Urinary bladder (tissue), 4 donors: ENCODE results near the gene PHF23. TPM values are rescaled to one million over a fixed set of nuclear protein-coding genes. Genes with fewer than 3 reads are reported as not detected.
A peak's percentile ranks its signal among the peaks of the same experiment; 100 is the strongest.

Source experiments
- DNase-seq: peaks from one replicate; pipeline ENCODE4 v3.0.0-alpha.2; 2015; ENCODE audit errors: extremely low spot score
- H3K27ac ChIP-seq: one replicate; pipeline ENCODE4 v1.5.1; 2013; ENCODE audit warnings: low read depth, mild to moderate bottlenecking, moderate library complexity
- H3K36me3 ChIP-seq: one replicate; pipeline ENCODE4 v1.6.1; 2013; ENCODE audit warnings: mild to moderate bottlenecking, moderate library complexity; ENCODE audit not compliant: insufficient read depth
- H3K4me1 ChIP-seq: one replicate; pipeline ENCODE4 v1.6.1; 2013; ENCODE audit warnings: mild to moderate bottlenecking, moderate library complexity; ENCODE audit not compliant: insufficient read depth
- H3K4me3 ChIP-seq: one replicate; pipeline ENCODE4 v1.5.1; 2013; ENCODE audit warnings: low read depth, low read length
- WGBS: extraction: QIAGEN DNeasy Blood & Tissue Kit; methylation state at CpG from one replicate; pipeline ENCODE4 v1.1.7; 2013; 5-methylcytosine and 5-hydroxymethylcytosine counted together
- polyA plus RNA-seq: library from polyadenylated mRNA; stranded (reverse); fragments of 200-250 nt; gene quantifications from one replicate; pipeline ENCODE4 v1.2.3, GENCODE V29; 2013
- small RNA-seq: library from RNA; depleted of rRNA; stranded (forward); fragments of <200 nt; gene quantifications from one replicate; pipeline ENCODE3, GENCODE V24; 2014
- total RNA-seq: library from RNA; depleted of rRNA; stranded (reverse); fragments of >200 nt; gene quantifications from one replicate; pipeline ENCODE4 v1.2.3, GENCODE V29; 2014
- donor health status: healthy with polysubstance abuse.
- donor health status: healthy.

The PHF23 gene
- total and polyA plus RNA-seq, 2 donors: 18.8 to 39.0 TPM

DNA sequence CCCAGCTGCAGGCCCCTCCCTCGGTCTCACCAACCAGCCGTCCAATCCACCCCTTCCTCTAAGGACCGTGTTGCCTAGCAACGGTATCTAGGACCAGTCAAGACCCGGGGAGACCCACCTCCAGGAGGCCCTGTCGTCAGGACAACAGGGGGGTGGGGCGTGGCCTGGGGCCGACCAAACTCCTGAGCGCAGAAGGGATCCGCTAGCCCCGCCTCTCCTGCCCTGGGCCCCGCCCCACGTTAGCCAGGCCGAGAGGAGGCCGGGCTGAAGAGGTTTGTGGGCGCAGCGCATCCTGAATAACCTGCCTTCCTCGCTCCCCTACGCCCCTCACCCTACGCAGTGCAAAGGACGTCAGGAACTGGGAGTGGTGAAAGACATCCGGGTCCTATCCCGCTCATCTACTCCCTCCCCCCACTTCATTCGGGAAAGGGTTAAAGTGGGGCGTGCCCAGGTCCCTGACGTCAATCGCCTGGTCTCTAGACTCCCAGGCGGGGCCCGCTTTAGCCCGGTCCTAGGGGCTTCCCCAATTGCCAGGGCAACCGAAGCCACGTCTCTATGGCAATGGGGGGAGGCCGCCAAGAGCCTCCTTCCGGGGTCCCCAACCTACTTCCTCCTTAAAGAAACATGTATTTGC lies 34.3 kb downstream of the PHF23 start:
- Histone ChIP-seq H3K36me3 (no peaks in the 10 kb centered on the region), H3K4me3 (peak overlapping the region; percentile 44), H3K27ac (no peak overlapping the region), H3K4me1 (no peaks in the 10 kb centered on the region)
- under 1% methylated on average over 34 of the region's 34 CpGs for WGBS
- DNase-seq: peak; percentile 85

DNA sequence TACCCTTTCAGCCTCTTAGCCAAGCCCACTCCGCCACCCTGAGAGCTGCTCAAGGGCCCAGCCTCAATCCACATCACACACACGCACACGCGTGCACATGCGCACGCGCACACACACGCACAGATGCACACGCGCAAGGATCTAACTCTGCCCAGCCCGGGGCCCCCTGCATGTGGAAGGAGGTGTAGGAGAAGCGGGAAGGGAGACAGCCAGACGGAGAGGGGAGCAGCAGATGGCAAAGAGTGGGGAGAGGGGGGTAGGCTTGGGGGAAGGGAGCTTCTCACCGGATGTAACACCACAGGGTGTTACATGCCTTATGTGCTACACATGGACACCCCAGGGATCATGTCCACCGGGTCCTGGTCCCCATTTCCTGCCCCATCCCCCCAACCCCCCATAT lies 34.9 kb downstream of the PHF23 start:
- no peak overlapping the region for H3K27ac ChIP-seq
- DNase-seq: no peak
- no peaks in the 10 kb centered on the region for H3K4me1 ChIP-seq
- H3K4me3 ChIP-seq: no peak overlapping the region
- no peaks in the 10 kb centered on the region for H3K36me3 ChIP-seq
- 64% methylated on average over 15 of the region's 15 CpGs for WGBS

DNA sequence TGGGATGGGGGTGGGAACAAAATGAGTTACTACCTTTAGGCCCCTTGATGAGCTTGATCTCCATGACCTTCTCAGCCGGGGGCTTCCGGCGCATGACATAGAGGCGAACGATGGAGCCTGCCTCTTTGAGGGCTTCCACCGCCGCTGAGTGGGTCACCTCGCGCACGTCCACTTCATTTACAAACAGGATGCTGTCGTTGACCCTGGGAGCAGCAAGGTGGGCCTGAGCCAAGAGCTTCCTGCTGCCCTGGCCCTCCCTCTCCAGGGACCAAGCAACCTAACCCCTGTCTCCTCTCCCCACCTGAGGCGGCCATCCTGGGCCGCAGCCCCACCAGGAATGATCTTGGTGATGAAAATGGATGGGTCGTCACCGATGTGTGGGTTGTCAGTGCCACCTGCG lies 35.9 kb downstream of the PHF23 start:
- Histone ChIP-seq H3K36me3 (no peaks in the 10 kb centered on the region), H3K4me3 (no peak overlapping the region), H3K4me1 (no peaks in the 10 kb centered on the region), H3K27ac (no peak overlapping the region)
- DNase-seq: no peak
- WGBS: 93% methylated on average over 16 of the region's 16 CpGs

DNA sequence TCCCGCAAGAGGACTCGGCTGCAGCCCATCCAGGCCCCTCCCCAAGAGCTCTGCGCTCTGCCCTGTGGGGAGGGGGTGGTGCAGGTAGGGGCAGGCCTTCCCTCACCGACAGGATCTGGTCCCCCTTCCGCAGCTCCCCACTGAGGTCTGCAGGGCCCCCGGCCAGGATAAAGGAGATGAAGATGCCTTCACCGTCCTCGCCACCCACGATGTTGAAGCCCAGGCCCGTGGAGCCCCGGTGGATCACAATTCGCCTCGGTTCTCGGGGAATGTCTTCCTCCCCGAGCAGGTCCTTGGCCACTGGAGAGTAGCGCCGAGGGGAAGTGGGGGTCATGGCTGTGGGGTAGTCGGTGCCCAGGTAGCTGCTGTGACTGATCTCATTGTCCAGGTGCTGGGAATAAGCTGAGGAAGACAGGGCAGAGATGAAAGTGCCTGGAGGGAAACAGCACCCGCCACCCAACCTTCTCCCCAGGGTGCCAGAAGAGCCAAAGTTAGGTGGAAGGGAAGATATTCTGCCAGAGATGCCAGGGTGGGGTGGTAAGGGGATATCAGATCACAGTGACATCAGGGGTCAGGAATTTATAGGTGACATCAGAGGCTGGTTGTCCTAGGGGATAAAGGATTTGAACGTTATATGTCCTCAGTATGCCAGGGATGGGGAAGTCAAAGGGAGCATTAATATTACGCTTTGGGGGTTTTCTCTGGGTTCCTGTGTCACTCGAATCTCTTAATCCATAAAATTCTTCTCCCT lies 42.4 kb downstream of the PHF23 start:
- H3K4me3 ChIP-seq: no peak overlapping the region
- no peak for DNase-seq
- H3K27ac ChIP-seq: no peak overlapping the region
- H3K36me3 ChIP-seq: no peaks in the 10 kb centered on the region
- 89% methylated on average over 22 of the region's 22 CpGs for WGBS
- H3K4me1 ChIP-seq: no peaks in the 10 kb centered on the region

DNA sequence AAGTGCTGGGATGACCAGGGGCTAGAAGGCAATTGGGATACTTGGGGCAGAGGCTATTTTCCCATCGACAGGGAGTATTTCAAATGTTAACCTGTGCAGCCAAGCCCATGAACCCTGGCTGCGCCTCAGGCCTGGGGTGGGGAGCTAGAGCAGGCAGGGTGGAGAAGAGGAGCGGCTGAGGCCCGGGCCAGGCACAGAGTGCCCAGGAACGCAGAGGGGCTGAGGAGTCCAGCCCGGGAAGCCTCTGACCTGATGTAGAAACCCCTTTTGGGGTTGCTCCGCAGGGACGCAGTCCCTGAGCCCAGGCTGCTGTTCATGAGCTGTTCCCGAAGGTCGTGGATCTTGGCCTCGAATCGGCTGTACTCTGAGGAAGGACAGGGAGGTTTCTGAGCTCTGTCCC lies 43.3 kb downstream of the PHF23 start:
- Histone ChIP-seq H3K4me1 (no peaks in the 10 kb centered on the region), H3K4me3 (no peak overlapping the region), H3K27ac (no peak overlapping the region), H3K36me3 (no peaks in the 10 kb centered on the region)
- DNase-seq: no peak
- 95% methylated on average over 12 of the region's 12 CpGs for WGBS

DNA sequence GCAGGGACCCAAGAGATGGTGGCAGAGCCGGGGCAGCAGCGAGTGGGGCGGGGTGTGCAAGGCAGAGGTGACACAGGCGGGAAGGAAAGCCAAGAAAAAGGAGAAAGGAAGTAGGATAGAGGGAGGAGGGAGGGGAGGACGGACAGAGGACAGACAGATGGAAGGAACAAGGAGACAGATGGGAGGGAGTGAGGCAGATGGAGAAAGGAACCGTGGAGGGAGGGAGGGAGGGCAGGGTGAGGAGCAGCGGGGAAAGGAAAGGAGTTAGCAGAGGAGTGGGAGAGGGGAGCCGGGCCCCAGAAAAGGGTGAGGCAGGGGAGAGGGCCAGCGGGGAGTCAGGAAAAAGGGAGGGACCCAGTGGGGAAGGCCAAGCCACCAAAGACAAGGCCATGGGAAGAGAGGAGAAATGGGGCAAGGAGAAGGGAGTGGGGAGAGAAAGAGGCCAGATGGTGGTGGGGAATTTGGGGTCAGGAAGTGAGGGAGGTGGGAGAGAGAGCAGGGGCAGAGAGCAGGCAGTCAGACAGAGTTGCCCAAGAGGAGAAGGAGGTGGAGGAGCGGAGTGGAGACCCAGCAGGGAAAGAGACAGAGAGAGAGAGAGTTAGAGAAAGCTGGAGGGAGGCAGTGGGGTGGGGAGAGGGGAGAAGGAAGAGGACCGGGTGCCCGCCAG lies 46.9 kb downstream of the PHF23 start:
- no peaks in the 10 kb centered on the region for H3K36me3 ChIP-seq
- no peak overlapping the region for H3K4me3 ChIP-seq
- H3K27ac ChIP-seq: no peak overlapping the region
- 79% methylated on average over 12 of the region's 12 CpGs for WGBS
- no peak for DNase-seq
- H3K4me1 ChIP-seq: no peaks in the 10 kb centered on the region

DNA sequence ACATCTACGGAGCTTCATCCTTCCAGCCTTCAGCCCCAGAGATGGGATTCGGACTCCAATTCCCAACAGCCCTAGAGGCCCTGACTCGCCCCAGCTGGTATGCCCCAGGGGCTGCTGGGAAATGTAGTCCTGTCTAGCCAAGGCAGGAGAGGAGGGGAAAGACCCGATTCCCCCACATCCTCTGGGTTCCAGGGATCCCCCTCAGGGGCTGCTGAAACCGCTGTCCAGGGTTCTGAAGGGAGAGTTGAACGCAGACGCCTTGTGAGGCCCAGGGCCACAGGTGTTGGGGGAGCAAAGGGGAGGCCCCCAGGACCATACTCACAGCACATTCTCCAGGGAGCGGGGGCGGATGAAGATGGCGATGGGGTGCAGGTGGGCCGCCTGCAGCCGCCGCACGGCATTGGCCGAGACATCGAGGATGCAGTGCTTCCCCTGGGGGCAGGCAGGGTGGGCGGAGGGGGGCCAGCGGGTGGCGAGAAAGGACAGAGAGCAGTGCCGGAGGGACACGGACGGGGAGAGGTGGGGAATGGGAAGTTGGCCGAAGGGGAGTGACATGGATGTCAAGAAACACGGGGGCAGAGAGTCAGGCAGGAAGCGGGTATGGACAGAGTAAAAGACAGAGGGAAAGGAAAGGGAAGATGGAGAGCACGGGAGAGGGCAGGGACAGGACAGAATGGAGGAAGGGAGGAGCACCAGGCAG lies 47.5 kb downstream of the PHF23 start:
- no peak for DNase-seq
- Histone ChIP-seq H3K4me1 (no peaks in the 10 kb centered on the region), H3K27ac (no peak overlapping the region), H3K4me3 (no peak overlapping the region), H3K36me3 (no peaks in the 10 kb centered on the region)
- WGBS: 74% methylated on average over 26 of the region's 26 CpGs

DNA sequence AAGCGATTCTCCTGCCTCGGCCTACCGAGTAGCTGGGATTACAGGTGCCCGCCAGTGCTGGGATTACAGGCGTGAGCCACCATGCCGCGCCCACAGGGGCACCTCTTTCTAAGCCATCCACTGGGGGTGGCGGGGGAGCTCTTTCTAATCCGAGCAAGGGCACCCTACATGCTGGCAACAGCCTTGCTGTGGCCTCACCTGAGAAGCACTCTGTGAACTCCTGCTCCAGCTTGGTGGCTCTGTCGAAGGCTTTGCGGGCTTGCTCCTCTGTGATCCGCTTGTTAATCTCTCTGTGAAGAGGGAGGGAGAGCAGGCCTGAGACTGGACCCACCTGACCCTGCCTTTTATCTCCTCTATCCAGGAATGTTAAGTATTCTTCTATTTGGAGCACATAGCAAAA lies 48.2 kb downstream of the PHF23 start:
- Histone ChIP-seq H3K27ac (no peak overlapping the region), H3K4me3 (no peak overlapping the region), H3K4me1 (no peaks in the 10 kb centered on the region), H3K36me3 (no peaks in the 10 kb centered on the region)
- WGBS: 92% methylated on average over 12 of the region's 12 CpGs
- DNase-seq: no peak

DNA sequence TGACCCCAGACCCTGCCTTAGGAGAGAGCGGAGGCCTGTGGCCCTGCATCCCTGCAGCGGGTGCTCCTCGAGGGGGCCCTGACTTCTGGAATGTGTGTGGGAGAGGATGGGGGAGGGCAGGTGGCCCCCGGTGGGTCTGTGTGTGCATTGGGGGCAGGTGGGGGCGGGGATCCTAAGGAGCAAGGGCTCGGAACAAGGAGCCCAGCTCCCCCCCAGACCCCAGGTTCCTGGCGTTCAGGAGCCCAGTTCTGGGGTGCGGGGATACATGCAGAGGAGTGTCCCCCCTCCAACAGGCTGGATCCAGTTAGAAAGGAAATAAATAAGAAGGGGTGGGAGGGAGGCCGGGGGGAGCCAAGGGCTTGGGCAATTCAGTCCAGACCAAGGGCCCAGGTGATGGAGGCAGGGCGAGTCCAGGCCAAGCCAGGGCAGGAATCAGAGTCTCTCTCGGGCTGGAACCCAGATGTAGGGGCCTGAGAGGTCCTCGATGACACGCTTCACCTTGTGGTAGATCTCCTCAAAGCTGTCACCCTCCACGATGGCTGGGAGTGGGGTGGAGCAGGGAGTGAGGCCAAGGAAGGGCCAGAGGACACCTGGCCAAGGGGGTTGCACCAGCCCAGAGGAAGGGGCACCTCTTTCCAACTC lies 48.9 kb downstream of the PHF23 start:
- no peaks in the 10 kb centered on the region for H3K4me1 ChIP-seq
- WGBS: 88% methylated on average over 14 of the region's 14 CpGs
- DNase-seq: no peak
- H3K27ac ChIP-seq: no peak overlapping the region
- no peaks in the 10 kb centered on the region for H3K36me3 ChIP-seq
- H3K4me3 ChIP-seq: no peak overlapping the region

DNA sequence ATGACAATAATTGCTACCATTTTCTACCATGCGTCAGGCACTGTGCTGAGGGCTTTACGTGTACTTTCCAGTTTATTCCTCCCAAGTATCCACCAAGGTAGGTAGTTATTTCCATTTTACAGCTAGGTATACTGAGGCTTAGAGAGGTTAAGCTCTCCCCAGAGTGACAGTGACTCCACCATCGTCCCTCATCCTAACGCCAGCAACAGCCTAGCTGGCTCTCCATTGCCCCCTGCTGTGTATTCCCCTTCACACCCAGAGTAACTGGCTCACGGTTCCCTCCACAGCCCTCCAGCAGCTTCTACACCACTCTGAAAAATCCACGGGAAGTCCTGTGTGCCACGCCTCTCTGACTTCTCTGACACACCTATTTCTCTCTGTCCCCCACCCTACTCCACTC lies 53.0 kb downstream of the PHF23 start:
- no peak for DNase-seq
- no peaks in the 10 kb centered on the region for H3K36me3 ChIP-seq
- H3K4me1 ChIP-seq: no peaks in the 10 kb centered on the region
- WGBS: 61% methylated on average over 7 of the region's 7 CpGs
- no peak overlapping the region for H3K27ac ChIP-seq
- no peak overlapping the region for H3K4me3 ChIP-seq

Small RNA genes lying within 50 kb of the gene (small RNA-seq; reads per million reads assigned to genes)
- gene AC120057.4 (not detected), gene MIR324 (17.4 reads per million, percentile 95 among the genes with 10 or more reads in this experiment), gene RF00019 (not detected)

Other genes with a start within 250 kb of the PHF23 start
Only the 30 nearest of the 36 such genes appear.
- gene SLC16A13, start 203.4 kb downstream of the PHF23 start, total RNA-seq: 0.37 TPM
- 1.5 TPM for gene SLC16A13, start 203.4 kb downstream of the PHF23 start, polyA plus RNA-seq
- gene SLC16A11, start 195.4 kb downstream of the PHF23 start, total RNA-seq: not detected
- 1.5 TPM for gene SLC16A11, start 195.4 kb downstream of the PHF23 start, polyA plus RNA-seq
- gene CLEC10A, start 159.2 kb downstream of the PHF23 start, total RNA-seq: 5.0 TPM
- gene CLEC10A, start 159.2 kb downstream of the PHF23 start, polyA plus RNA-seq: 18.8 TPM
- gene ASGR2, start 124.6 kb downstream of the PHF23 start, total RNA-seq: not detected
- 1.7 TPM for gene ASGR2, start 124.6 kb downstream of the PHF23 start, polyA plus RNA-seq
- 1.7 TPM for gene ASGR1, start 60.1 kb downstream of the PHF23 start, total RNA-seq
- gene ASGR1, start 60.1 kb downstream of the PHF23 start, polyA plus RNA-seq: 1.6 TPM
- gene DLG4, start 19.6 kb downstream of the PHF23 start, total RNA-seq: 19.4 TPM
- 17.1 TPM for gene DLG4, start 19.6 kb downstream of the PHF23 start, polyA plus RNA-seq
- gene ACADVL, start 19.5 kb downstream of the PHF23 start, total RNA-seq: 130 TPM
- gene ACADVL, start 19.5 kb downstream of the PHF23 start, polyA plus RNA-seq: 314 TPM
- 45.5 TPM for gene DVL2, start 4.9 kb downstream of the PHF23 start, total RNA-seq
- 41.5 TPM for gene DVL2, start 4.9 kb downstream of the PHF23 start, polyA plus RNA-seq
- gene GABARAP, start 3.0 kb upstream of the PHF23 start, total RNA-seq: 246 TPM
- 681 TPM for gene GABARAP, start 3.0 kb upstream of the PHF23 start, polyA plus RNA-seq
- 40.0 TPM for gene CTDNEP1, start 12.3 kb upstream of the PHF23 start, total RNA-seq
- gene CTDNEP1, start 12.3 kb upstream of the PHF23 start, polyA plus RNA-seq: 89.2 TPM
- 17.7 TPM for gene ELP5, start 12.8 kb upstream of the PHF23 start, total RNA-seq
- 39.2 TPM for gene ELP5, start 12.8 kb upstream of the PHF23 start, polyA plus RNA-seq
- gene CLDN7, start 23.0 kb upstream of the PHF23 start, total RNA-seq: 24.2 TPM
- 34.4 TPM for gene CLDN7, start 23.0 kb upstream of the PHF23 start, polyA plus RNA-seq
- gene SLC2A4, start 42.3 kb upstream of the PHF23 start, total RNA-seq: 11.6 TPM
- gene SLC2A4, start 42.3 kb upstream of the PHF23 start, polyA plus RNA-seq: 66.1 TPM
- 0.37 TPM for gene YBX2, start 55.2 kb upstream of the PHF23 start, total RNA-seq
- 1.8 TPM for gene YBX2, start 55.2 kb upstream of the PHF23 start, polyA plus RNA-seq
- 123 TPM for gene EIF5A, start 68.2 kb upstream of the PHF23 start, total RNA-seq
- 348 TPM for gene EIF5A, start 68.2 kb upstream of the PHF23 start, polyA plus RNA-seq
- 25.0 TPM for gene GPS2, start 75.9 kb upstream of the PHF23 start, total RNA-seq
- 70.2 TPM for gene GPS2, start 75.9 kb upstream of the PHF23 start, polyA plus RNA-seq
- 20.9 TPM for gene NEURL4, start 89.9 kb upstream of the PHF23 start, total RNA-seq
- gene NEURL4, start 89.9 kb upstream of the PHF23 start, polyA plus RNA-seq: 26.0 TPM
- 1.5 TPM for gene ACAP1, start 97.1 kb upstream of the PHF23 start, total RNA-seq
- 4.3 TPM for gene ACAP1, start 97.1 kb upstream of the PHF23 start, polyA plus RNA-seq
- gene KCTD11, start 112.7 kb upstream of the PHF23 start, total RNA-seq: 3.9 TPM
- gene KCTD11, start 112.7 kb upstream of the PHF23 start, polyA plus RNA-seq: 19.3 TPM
- not detected for gene TMEM95, start 115.7 kb upstream of the PHF23 start, total RNA-seq
- not detected for gene TMEM95, start 115.7 kb upstream of the PHF23 start, polyA plus RNA-seq
- gene TNK1, start 141.6 kb upstream of the PHF23 start, total RNA-seq: 1.2 TPM
- 4.8 TPM for gene TNK1, start 141.6 kb upstream of the PHF23 start, polyA plus RNA-seq
- gene PLSCR3, start 155.1 kb upstream of the PHF23 start, total RNA-seq: 14.4 TPM
- 56.3 TPM for gene PLSCR3, start 155.1 kb upstream of the PHF23 start, polyA plus RNA-seq
- 76.2 TPM for gene TMEM256, start 164.6 kb upstream of the PHF23 start, total RNA-seq
- 113 TPM for gene TMEM256, start 164.6 kb upstream of the PHF23 start, polyA plus RNA-seq
- gene NLGN2, start 168.4 kb upstream of the PHF23 start, total RNA-seq: 8.5 TPM
- gene NLGN2, start 168.4 kb upstream of the PHF23 start, polyA plus RNA-seq: 40.9 TPM
- not detected for gene SPEM1, start 180.9 kb upstream of the PHF23 start, total RNA-seq
- not detected for gene SPEM1, start 180.9 kb upstream of the PHF23 start, polyA plus RNA-seq
- gene SPEM2, start 186.2 kb upstream of the PHF23 start, total RNA-seq: not detected
- gene SPEM2, start 186.2 kb upstream of the PHF23 start, polyA plus RNA-seq: not detected
- gene SPEM3, start 189.4 kb upstream of the PHF23 start, total RNA-seq: not detected
- not detected for gene SPEM3, start 189.4 kb upstream of the PHF23 start, polyA plus RNA-seq
- gene TMEM102, start 196.0 kb upstream of the PHF23 start, total RNA-seq: 3.1 TPM
- gene TMEM102, start 196.0 kb upstream of the PHF23 start, polyA plus RNA-seq: 4.0 TPM
- gene FGF11, start 200.1 kb upstream of the PHF23 start, total RNA-seq: 2.1 TPM
- 0.95 TPM for gene FGF11, start 200.1 kb upstream of the PHF23 start, polyA plus RNA-seq
- gene CHRNB1, start 205.6 kb upstream of the PHF23 start, total RNA-seq: 10.7 TPM
- 15.4 TPM for gene CHRNB1, start 205.6 kb upstream of the PHF23 start, polyA plus RNA-seq